Measurements from ENCODE around the gene SHROOM1.

The SHROOM1 gene

DNA sequence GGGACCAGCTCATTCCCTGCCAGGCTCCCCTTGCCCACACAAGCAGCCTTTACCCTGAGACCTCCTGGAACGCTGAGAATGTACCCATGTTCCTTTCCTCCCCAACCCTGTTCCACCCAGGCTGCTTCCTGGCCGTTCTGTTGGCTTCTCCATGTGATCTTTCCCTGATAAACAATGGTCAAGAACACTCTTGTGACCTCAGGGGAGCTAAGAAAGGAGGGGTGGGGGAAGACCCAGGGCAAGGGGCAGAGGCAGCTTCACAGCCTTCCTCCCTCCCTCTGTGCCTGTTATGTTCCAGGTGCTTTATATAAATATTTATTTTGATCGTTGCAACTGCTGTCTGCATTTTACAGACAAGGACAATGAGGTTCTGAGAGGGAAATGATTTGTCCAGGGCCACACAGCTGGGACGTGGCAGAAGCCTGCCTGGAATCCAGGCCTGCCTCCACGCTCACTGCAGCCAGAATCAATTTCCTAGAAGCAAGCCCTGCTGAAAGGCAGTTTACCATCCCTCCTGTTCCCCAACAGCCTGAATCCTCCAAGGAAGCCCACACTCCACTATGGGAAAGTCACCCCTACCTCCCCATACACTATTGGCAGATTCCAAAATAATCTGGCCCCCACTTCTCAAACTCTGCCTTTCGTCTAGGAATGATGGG, 3.9 kb downstream of the SHROOM1 start:
- no peak for DNase-seq

DNA sequence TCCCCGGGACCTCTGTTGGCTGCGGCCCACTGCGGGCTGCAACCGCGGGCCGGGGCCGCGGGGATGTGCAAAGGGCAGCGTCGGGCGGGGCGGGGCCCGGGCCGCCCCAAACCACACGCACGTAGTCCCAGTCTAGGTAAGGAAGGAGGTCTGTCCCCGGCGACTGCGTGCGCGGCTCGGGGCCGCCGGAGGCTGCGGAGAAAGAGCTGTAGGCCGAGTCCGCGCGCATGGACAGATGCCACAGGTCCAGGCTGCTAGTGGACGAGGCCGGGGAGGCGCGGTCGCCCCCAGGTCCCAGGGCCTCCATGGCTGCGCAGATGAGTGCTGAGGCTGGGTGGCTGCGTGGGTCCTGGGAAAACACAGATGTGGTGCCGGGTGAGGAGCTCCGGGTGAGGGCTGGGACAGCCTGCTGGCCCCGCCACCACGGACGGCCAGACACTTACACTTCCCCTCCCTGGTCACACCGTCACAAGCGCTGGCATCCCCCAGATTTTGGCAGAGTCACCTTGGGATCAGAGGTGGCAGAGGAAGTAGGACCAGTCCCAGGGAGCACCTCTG, 4.5 kb downstream of the SHROOM1 start:
- DNase-seq = no peak

DNA sequence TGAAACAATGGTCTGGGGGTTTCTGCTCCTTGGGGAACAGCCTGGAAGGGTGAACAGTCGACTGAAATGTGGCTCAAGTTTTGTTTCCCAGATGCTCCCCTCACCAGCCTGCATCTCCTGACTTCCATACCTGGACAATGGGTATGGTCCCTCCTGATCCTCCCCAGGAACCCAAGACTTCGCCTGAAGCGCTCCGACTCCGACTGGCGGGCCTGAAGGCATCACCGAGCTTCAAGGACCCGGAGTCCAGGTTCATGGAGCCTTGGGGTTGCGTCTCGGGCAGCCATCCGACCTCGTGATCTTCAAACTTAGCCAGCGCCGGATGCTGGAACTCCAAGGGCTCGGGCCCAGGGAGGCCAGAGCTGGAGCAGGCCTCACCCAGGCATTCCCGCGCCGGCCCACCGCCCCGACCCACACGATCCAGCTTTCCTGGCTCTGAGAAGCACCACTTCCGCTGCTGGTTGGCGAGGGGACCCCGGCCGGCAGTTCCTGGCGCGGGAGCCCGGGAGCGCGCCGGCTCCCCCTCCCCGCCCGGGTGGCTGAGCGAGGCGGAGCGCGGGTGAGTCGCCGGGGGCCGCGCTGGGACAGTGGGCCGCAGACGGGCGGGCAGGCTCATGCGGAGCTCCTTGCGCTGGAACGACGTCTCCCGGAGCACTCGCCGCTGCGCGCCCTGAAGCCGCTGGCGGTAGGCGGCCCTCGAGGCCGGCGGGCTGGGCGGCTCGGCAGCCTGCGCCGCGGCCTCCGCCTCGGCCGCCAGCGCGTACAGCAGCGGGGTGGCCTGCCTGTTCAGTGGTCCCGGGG, 5.2 kb downstream of the SHROOM1 start:
- peak in 1 of 58 donors; percentile 21 for DNase-seq

DNA sequence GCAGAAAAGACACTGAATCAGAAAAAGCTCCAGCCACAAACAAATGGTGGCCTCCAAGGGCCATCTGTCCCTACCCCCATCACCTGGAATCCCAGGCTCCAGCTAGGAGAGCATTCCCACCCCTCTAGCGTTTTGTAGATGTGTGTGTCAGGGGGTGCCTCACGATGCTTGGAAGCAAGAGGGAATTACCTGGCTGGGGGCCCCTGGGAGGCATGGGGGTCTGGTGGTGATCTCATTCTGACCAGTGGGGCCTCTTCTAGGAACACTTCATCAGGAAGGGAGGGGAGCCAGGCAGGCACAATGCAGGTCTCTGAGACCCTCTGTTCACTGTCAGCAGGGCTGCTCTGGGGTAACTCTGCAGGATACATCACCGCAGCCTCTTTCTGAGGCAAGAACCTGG, 6.0 kb downstream of the SHROOM1 start:
- DNase-seq = no peak

DNA sequence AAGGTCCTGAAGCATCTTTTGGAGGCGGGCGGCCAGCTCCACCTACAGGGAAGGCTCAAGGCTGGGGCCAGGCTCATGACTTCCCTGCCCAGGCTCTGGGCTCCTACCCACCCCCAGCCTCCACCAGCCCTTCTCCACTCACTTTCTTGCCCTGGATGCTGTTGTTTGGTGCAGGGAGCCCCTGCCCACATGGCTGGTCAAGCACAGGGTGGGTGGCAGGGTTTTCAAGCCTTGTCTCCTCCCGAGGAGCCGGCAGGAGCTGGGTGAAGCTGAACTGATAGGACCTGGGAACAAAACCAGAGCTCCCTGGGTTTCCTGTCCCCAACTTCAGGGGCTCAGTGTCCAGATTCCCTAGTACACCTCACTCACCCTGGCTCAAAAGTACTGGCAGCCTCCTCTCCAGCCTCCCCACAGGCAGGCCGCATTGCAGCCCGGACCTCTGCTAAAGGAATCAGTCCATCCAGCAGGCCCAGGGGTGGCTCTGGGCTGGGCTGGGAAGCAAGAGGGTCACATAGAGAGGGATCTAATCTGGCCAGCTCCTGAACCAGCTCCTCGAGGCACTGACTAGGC, 6.9 kb downstream of the SHROOM1 start:
- DNase-seq = peak in 1 of 58 donors; percentile 13

DNA sequence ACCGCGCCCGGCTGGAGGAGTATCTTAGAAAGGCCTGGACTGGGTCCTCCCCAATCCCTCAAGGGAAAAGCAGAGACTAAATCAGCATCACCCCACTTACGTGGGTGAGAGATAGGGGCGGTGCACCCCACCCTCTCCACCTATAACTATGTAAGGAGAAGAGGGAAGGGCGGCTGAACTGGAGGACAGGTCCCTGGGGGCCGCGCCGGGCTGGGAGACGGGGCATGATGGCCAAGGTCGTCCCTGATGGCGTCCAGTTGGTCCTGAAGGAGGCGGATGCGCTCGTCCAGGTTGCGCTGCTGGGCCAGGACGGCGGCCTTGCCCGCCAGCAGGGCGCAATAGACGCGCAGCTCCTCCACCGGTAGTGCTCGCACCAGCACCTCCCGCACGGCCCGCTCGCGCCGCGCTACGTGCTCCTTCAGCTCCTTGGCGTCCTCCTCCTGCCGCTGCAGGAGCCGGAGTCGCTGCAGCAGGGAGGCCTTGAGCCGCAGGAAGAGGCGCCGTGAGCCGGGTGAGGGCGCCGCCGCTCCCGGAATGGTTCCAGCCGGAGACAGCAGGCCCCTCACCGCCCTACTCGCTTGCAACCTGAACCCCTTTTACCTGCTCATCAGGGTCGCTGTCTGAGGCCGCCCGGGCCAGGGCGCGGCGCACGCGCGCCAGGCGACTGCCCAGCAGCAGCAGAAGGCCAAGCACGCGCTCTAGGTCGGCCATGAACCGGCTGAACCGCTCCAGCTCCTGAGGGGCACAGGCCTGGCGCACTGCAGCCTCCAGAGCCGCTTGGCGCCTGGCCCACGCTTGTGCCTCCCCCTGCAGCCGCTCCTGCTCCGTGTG, 7.6 kb downstream of the SHROOM1 start:
- DNase-seq = peak in 16 of 58 donors; percentile 18 to 57 (median 34)

DNA sequence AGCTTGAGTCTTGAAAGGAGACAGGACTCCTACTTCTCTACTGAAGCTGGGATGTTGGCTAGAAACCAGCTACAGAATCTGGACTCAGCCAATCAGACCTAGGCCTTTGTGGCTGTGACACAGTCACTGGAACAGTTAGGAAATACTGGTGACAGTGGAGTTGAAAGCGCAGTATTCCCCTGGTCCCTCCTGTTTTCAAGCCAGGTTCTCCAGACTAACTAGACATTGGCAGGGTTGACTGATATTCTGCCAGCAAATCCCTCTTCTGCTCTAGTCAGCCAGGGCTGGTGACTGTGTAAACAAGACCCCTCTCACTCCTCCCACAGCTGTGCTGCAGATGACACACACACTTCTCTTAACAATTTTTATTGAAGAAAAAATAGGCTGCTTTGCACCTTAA, 8.7 kb downstream of the SHROOM1 start:
- DNase-seq = peak in 31 of 58 donors; percentile 13 to 82 (median 55)

DNA sequence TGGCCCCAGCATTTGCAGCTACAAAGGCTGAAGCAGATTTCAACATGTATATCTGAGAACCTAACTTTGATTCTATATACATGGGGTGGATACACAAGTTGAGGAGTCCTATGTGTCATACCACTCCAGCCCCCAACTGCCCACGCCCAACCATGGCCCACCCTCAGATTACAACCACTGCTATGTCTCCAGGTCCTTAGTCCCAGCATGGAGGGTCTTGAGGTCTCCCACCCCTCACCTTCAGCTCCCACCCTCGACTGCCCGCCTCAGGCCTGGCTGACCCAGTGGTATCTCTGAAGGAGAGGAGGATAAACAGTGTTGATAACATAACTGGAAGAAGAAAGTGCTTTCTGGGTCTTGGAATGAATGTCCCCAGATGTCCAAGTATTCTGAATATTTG, 9.1 kb downstream of the SHROOM1 start:
- peak in 8 of 58 donors; percentile 21 to 75 (median 65) for DNase-seq

DNA sequence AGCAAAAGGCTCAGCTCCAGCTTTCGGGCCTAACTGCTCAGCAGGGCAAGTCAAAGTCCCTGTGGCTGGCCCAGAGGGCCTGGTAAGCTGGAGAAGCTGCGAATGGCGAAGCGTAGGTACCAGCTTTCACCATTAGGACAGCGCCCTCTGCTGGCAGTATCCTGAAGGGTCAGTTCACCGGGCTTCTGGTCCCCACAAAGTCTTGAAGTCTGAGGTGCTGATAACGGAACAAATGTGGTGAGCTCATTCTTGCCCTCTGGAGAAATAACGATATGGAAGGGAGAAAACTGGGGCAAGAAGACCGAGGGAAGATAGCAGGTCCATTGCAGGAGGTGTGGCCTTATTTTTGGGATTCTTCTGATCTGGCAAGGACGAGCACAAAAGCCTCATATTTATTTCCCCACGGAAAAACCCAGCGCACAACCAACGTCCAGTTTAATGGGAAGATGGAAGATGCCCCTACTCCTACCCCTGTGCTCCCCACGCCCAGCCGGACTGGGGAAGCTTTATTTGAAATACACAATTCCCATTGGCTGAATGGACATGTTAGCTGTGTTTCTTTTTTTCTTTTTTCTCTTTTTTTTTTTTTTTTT, 10.2 kb downstream of the SHROOM1 start:
- peak in 57 of 58 donors; percentile 45 to 99 (median 89) for DNase-seq

DNA sequence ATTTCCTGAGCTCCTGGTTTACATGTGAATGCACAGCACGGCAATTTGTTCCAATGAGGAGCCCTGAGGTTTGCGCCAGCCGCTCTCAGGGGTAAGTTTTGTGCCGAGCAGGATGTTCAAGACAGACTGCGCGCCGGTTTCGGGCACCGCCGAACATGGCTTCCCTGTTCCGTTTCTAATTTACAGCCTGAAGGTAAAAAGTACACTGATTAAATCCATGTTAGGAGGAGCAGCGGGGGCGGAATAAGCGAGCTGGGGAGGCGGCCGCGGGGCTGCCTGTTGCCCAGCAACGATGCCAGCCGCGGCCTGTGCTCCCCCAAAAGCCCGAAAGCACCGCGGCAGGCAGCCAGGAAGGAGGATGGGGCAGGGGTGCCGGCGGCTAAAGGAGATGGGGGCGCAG, 11.0 kb downstream of the SHROOM1 start:
- peak in 22 of 58 donors; percentile 21 to 63 (median 41) for DNase-seq

DNA sequence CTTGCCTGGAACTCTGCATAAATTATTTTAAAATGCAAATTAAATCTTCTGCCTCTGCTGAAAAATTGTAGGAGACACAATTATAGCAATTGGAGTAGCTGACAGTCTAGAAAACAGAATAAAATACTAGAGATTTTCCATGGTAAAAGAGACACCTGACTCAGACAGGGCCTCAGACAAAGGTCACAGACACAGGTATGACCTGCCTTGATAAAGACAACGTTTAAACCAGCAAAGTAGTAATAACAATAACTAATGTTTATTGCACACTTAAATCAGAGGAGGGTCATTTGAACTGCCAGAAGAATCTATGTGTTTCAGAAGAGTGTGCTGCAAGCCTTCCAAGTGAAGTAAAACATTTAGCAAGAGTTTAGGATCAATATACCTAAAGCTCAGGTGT, 13.4 kb downstream of the SHROOM1 start:
- DNase-seq = no peak

DNA sequence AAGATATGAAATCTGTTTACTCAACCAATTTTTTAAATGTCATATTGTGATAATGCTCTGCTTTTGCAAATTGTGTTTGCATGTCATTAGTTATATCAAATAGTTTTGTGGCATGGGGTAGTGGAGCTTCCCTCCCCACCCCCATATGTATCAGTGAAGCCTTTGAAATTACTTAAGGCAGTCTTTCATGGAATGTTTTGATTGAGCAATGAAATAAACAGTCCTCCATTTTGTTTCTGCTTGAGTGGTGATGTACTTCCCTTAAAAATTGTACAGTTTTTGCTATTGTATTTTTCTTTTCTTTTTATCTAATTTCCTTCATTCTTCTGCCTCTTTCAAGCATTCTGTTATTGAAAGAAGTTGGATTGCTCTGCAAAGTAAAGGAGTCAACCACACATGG, 13.9 kb downstream of the SHROOM1 start:
- DNase-seq = no peak

DNA sequence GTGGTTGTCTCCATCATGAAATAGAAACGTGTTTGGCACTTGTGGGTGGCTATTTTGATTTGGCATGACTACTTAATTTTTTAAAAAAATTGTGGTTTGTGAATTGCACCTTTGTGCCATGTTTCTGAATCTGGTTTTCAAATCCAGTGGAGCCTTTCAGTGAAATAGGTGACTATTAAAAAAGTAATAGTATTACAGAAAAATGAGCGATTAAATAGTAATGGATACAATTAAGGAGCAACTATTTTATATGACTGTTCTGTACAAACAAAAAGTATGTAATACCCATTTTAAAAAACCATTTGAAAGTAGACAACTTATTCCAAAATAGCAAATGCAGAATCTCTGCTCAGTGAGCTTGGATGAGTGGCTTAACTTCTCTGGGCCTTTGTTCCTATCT, 14.4 kb downstream of the SHROOM1 start:
- no peak for DNase-seq

DNA sequence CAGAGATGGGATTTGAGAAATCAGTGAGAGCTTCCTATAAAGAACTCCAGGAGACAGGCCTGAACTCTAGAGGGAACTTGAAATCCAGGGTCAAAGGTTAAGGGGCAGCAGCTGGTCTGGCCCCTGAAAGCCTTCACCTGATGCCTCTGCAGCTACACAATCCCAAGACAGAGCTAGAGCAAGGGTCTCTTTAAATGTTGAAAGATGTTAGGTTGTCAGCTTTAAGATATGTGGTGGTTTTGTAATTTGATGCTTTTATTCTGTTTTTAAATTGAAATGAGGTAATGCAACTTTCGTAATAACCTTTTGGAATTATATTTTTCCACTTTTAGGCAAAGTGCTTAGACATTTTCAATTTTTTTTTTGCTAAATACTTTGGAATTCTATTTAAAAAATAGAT, 15.0 kb downstream of the SHROOM1 start:
- no peak for DNase-seq

DNA sequence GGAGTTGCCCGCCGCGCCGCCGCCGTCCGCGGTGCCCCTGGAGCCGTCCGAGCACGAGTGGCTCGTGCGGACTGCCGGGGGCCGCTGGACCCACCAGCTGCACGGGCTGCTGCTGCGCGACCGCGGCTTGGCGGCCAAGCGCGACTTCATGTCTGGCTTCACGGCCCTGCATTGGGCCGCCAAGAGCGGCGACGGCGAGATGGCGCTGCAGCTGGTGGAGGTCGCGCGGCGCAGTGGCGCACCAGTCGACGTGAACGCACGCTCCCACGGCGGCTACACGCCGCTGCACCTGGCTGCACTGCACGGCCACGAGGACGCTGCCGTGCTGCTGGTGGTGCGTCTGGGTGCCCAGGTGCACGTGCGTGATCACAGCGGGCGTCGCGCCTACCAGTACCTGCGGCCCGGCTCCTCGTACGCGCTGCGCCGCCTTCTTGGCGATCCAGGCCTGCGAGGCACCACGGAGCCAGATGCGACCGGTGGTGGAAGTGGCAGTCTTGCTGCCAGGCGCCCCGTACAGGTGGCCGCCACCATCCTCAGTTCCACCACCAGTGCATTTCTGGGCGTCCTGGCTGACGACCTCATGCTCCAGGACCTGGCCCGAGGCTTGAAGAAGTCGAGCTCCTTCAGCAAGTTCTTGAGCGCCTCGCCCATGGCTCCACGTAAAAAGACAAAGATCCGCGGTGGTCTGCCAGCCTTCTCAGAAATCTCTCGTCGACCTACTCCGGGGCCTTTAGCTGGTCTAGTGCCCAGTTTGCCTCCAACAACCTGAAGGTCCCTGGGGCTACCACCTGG, 15.7 kb downstream of the SHROOM1 start:
- peak in 3 of 58 donors; percentile 31 to 60 (median 31) for DNase-seq

DNA sequence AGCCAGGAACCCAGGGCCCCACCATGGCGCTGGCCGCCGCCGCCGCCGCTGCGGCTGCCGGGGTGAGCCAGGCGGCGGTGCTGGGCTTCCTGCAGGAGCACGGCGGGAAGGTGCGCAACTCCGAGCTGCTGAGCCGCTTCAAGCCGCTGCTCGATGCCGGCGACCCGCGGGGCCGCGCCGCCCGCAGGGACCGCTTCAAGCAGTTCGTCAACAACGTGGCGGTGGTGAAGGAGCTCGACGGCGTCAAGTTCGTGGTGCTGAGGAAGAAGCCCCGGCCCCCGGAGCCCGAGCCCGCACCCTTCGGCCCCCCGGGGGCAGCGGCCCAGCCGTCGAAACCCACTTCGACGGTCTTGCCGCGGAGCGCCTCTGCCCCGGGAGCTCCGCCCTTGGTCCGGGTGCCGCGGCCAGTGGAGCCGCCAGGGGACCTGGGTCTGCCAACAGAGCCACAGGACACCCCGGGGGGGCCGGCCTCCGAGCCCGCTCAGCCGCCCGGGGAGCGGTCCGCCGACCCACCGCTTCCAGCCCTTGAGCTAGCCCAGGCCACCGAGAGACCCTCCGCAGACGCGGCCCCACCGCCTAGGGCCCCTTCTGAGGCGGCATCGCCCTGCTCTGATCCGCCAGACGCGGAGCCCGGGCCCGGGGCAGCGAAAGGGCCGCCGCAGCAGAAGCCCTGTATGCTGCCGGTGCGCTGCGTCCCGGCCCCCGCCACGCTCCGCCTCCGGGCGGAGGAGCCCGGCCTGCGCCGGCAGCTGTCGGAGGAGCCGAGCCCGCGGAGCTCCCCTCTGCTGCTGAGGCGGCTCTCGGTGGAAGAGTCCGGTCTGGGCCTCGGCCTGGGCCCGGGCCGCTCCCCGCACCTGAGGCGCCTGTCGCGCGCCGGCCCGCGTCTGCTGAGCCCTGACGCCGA, 16.6 kb downstream of the SHROOM1 start:
- peak in 31 of 58 donors; percentile 29 to 78 (median 55) for DNase-seq

DNA sequence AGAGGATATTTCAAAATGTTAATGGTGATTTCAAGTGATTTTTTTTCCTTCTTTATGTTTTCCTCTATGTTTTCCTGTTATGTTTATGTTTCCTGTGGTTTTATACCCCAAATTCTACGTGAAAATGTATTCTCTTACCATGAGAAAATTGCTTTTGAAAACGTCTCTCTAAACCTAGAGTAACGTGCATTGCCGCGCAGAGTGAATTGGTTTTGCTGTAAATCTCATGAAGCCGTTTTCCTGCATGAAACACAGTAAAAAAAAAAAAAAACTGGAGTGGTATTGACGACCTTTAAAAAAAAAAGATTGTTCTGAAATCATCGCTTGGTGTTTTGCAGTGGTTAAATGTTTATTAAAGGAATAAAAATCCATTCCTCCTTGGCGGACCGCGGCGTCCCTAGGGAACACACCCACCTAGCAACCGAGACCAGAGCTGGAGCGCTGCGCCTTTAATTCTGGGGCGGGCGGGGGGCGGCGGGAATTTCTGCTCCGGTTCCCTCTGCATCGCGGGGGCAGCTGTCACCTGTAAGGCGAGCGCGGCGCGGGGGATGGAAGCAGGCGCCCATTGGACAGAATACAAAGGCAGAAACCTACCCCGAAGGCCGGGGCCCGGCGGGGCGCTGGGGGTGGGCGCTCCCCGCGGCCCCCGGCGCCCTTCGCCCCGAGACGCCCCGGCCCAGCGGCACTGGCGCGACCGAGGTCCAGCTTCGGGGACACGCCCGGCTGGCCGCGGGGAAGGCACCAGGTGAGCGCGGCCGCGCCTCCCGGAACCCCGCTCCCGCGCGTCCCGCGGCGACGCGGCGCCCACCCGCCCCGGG, 17.5 kb downstream of the SHROOM1 start, which contains the start of gene SOWAHA:
SOWAHA (plus strand) TSS at position 522 of the 818 bp plus-strand sequence. CDS start 320 bp downstream, outside the sequence.
- DNase-seq = peak in 51 of 58 donors; percentile 34 to 83 (median 61)

All from anterior cingulate cortex (tissue), 58 donors.